Adrenal gland (tissue), 19 donors: Measurements from ENCODE around the gene KCNQ4. TPM values are rescaled to one million over a fixed set of nuclear protein-coding genes. Genes with fewer than 3 reads are reported as not detected.

Source experiments
- DNase-seq, 7 donors: peaks; one replicate each; pipeline ENCODE4 v3.0.0-alpha.2; 2019 to 2020
- H3K27ac ChIP-seq, 5 donors: fragments of 200-600 bp; sonication (generic) in 4 of 5; 1 replicate in 3 of 5; 2 replicates in 2 of 5; pipeline versions ENCODE4 v1.5.1 to v1.8.0; 2016 to 2020; ENCODE audit warnings: mild to moderate bottlenecking in 1 of 5
- H3K27me3 ChIP-seq: fragments of 200-600 bp; 2 replicates; pipeline ENCODE4 v1.8.0; 2021
- H3K36me3 ChIP-seq, 2 donors: fragments of 200-600 bp; replicated peaks in 1 of 2; 1 replicate in 1 of 2; 2 replicates in 1 of 2; pipeline versions ENCODE4 v1.5.1 to v1.8.0; 2018 to 2022
- H3K4me1 ChIP-seq, 2 donors: fragments of 200-600 bp; replicated peaks in 1 of 2; 1 replicate in 1 of 2; 2 replicates in 1 of 2; pipeline versions ENCODE4 v1.5.1 to v1.8.0; 2018 to 2021
- H3K4me3 ChIP-seq, 4 donors: fragments of 200-600 bp; sonication (generic) in 3 of 4; one replicate each; pipeline ENCODE4 v1.5.1; 2016 to 2018
- H3K9me3 ChIP-seq, 3 donors: fragments of 200-600 bp; sonication (generic) in 1 of 3; replicated peaks in 1 of 3; 1 replicate in 2 of 3; 2 replicates in 1 of 3; pipeline versions ENCODE4 v1.5.1 to v1.8.0; 2016 to 2021
- POLR2A ChIP-seq, 2 donors: fragments of 450-650 bp; IDR thresholded peaks; one replicate each; pipeline ENCODE4 v1.6.1; 2017; ENCODE audit warnings: antibody characterized with exemption in 2 of 2, mild to moderate bottlenecking in 2 of 2, moderate library complexity in 1 of 2
- WGBS, 4 donors: extraction: QIAGEN DNeasy Blood & Tissue Kit in 2 of 4; methylation state at CpG; one replicate each; pipeline versions ENCODE4 v1.1.5 to v1.1.7; 2013 to 2017; 5-methylcytosine and 5-hydroxymethylcytosine counted together
- intact Hi-C, 2 donors: fragments of 100-400 bp; cut with DNase I; formaldehyde crosslinking; loops; one replicate each; pipeline versions ENCODE4 v1.14.1 to v1.15.0; 2022 to 2023
- long read RNA-seq, 10 donors: library from polyadenylated mRNA in 3 of 10; unstranded in 2 of 10; stranded (forward) in 1 of 10; transcript quantifications; one replicate each; pipeline ENCODE4 v2.0.0 and lab custom pipeline, GENCODE V29; 2021 to 2026
- polyA plus RNA-seq, 3 donors: library from polyadenylated mRNA; stranded (reverse); fragments of 200-250 nt in 2 of 3; fragments of 350-450 nt in 1 of 3; fragmentation: Illumina TruSeq in 1 of 3; extraction: RNeasy Lipid Tissue Mini Kit (QIAGEN cat#74804) in 1 of 3; gene quantifications; one replicate each; pipeline ENCODE4 v1.2.3, GENCODE V29; 2013 to 2014
- total RNA-seq, 9 donors: library from RNA; depleted of rRNA in 4 of 9; stranded (reverse); fragments of >200 nt in 4 of 9; fragments of 120-200 nt in 1 of 9; fragmentation: NEBNext Ultra II Directional in 1 of 9; extraction: Animal tissue kit (Norgen Biotek cat#: 25700) in 1 of 9; gene quantifications; one replicate each; pipeline versions ENCODE4 v1.1.0 to v1.2.4, GENCODE V29; 2013 to 2023
- TF ChIP-seq, protein P1 (sequence below), 6 experiments: fragments of 450-650 bp in 4 of 6; fragments of 200-600 bp in 2 of 6; sonication (generic) in 1 of 6; IDR thresholded peaks; 1 replicate in 5 of 6; 2 replicates in 1 of 6; pipeline versions ENCODE4 v1.5.1 to v1.8.0; 2016 to 2021; ENCODE audit warnings: antibody characterized with exemption in 6 of 6, mild to moderate bottlenecking in 2 of 6, moderate library complexity in 1 of 6
- donor health status: healthy with polysubstance abuse.
- donor health status: Bipolar disorder and iron deficiency.
- donor health status: DM: yes; HTN: yes; CAD: no.
- donor health status: DM: no; HTN: no; CAD: no.
- donor health status: DM: no; HTN: no; CAD: no.
- donor health status: DM: yes; HTN: yes; CAD: no.

KCNQ4 gene
- under 1 TPM in 7 of 9 donors, not detected in 2; 0.06 to 0.42 (median 0.29) TPM for total RNA-seq
- polyA plus RNA-seq: 1 to 10 TPM in 1 of 3 donors, under 1 TPM in 2; 0.16 to 1.0 (median 0.61) TPM
- long read RNA-seq, donor 1: 0 reads
- long read RNA-seq, donor 2: 0 reads
- long read RNA-seq, donor 3: 0 reads
- long read RNA-seq, donor 4: 0 reads
- long read RNA-seq, donor 5: 0 reads
- long read RNA-seq, donor 6, partial matches to known transcripts: 0 of 1 reads
- long read RNA-seq, donor 6, other reads (novel, unspliced or antisense): 1 of 1 reads
- long read RNA-seq, donor 7: 0 reads
- long read RNA-seq, donor 8: 0 reads
- long read RNA-seq, donor 9: 0 reads
- long read RNA-seq, donor 10: 0 reads

DNA sequence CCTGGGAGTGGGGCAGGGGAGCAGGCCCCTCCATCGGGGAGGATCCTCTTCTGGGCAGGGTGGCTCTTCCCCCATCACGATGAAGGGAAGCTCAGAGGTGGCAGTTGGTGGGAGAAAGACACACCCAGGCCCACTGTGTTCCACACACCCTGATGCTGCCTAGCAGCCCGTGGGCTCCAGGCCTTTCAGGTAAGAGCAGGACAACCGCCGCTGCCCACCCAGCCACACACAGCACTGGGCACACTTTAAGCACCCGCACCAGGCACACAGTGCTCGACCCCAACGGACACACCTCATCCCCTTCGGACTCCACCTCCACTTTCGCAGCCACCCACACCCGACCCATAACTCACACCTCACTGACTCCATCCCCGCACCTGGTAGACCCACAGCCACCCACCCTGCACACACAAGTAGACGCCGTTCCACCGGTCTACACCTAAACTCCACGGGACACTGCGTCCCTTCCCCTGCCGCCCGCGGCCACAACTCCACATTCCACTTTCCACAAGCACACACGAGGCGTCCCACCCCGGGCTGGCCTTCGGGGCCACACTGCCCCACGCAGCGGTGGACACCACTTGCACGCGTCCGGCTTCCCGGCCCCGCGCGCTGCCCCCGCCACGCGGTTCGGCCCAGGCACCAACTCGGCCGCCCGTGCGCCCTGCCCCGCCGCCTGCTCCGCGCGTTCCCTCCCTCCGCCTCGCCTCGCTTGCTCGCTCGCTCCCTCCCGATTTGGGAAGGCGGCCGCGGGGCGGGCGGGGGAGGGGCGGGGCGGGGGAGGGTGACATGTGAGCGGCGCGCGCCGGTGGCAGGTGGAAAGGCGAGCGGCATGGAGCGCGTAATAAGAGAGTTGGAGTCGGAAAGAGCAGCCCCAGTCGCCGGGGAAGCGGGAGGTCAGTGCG, at the start of gene KCNQ4:
KCNQ4 (plus strand) TSS at position 787 of the 905 bp plus-strand sequence. CDS start 307 bp downstream, outside the sequence.
- H3K36me3 ChIP-seq: no peaks in the 10 kb centered on the region
- peak; percentile 44 to 64 (median 56) for DNase-seq
- H3K27me3 ChIP-seq: no peaks in the 10 kb centered on the region
- H3K4me3 ChIP-seq: peak within 1 kb of the TSS in 1 of 4 donors; percentile 80
- intact Hi-C loops: loop anchor here in 1 of 2 donors (5.0 kb wide), 1 partner anchor 64 kb away; no protein-coding TSS in a partner anchor
- no peaks in the 10 kb centered on the region for H3K9me3 ChIP-seq
- TF ChIP-seq POLR2A (IDR thresholded peaks at IDR 0.05): no peak
- TF ChIP-seq, protein P1, sequence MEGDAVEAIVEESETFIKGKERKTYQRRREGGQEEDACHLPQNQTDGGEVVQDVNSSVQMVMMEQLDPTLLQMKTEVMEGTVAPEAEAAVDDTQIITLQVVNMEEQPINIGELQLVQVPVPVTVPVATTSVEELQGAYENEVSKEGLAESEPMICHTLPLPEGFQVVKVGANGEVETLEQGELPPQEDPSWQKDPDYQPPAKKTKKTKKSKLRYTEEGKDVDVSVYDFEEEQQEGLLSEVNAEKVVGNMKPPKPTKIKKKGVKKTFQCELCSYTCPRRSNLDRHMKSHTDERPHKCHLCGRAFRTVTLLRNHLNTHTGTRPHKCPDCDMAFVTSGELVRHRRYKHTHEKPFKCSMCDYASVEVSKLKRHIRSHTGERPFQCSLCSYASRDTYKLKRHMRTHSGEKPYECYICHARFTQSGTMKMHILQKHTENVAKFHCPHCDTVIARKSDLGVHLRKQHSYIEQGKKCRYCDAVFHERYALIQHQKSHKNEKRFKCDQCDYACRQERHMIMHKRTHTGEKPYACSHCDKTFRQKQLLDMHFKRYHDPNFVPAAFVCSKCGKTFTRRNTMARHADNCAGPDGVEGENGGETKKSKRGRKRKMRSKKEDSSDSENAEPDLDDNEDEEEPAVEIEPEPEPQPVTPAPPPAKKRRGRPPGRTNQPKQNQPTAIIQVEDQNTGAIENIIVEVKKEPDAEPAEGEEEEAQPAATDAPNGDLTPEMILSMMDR (IDR thresholded peaks at IDR 0.05): no peak
- H3K4me1 ChIP-seq: peaks cover 0 to 14% of the 10 kb centered on the region in 2 donors
- H3K27ac ChIP-seq: no peak within 1 kb of the TSS
- WGBS, 4 donors: 8 to 37% (median 13%) methylated on average over 17 to 73 of the region's 73 CpGs

GRCh38 chr1:40734882-40735628, 48.5 kb upstream of the KCNQ4 start:
- Histone ChIP-seq H3K4me1 (peaks cover 9 to 19% of the 10 kb centered on the region in 2 donors), H3K27me3 (no peaks in the 10 kb centered on the region), H3K4me3 (no peak overlapping the region), H3K27ac (no peak overlapping the region), H3K36me3 (peaks cover 0 to 14% of the 10 kb centered on the region in 2 donors), H3K9me3 (no peaks in the 10 kb centered on the region)
- TF ChIP-seq, protein P1 (IDR thresholded peaks at IDR 0.05): no peak
- TF ChIP-seq POLR2A (IDR thresholded peaks at IDR 0.05): no peak
- WGBS, 4 donors: 87 to 89% (median 89%) methylated on average over 8 of the region's 8 CpGs
- no peak for DNase-seq
- intact Hi-C loops: no loop called here

DNA sequence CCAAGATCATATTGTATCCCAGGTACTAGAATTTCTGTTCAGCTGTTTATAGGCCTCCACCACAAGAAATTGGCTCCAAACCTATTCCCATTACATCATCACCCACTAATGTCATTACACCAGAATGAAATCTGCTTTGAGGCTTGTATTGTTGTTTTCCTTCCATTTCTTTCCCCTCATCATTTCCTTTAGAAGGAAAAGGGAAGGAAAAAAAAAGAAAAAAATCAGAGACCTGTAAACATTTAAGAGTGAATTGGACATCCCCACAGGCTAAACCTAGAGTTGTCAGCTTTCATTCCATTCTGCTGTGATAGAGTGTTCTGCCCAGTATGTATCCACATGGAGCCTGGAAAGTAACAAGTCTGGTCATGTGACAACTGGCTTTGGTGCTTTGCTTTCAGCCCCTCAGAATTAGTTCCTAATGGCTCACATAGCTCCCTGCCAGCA, 47.5 kb upstream of the KCNQ4 start:
- no peak for DNase-seq
- no peaks in the 10 kb centered on the region for H3K9me3 ChIP-seq
- TF ChIP-seq, protein P1 (IDR thresholded peaks at IDR 0.05): no peak
- no peak for TF ChIP-seq POLR2A (IDR thresholded peaks at IDR 0.05)
- H3K27ac ChIP-seq: peak overlapping the region in 1 of 5 donors; percentile 22
- intact Hi-C loops: no loop called here
- H3K36me3 ChIP-seq: peaks cover 0 to 16% of the 10 kb centered on the region in 2 donors
- H3K4me3 ChIP-seq: no peak overlapping the region
- H3K4me1 ChIP-seq: peaks cover 9 to 27% of the 10 kb centered on the region in 2 donors
- no peaks in the 10 kb centered on the region for H3K27me3 ChIP-seq
